ENCODE data around the gene HDHD3. TPM values are rescaled to one million over a fixed set of nuclear protein-coding genes. Genes with fewer than 3 reads are reported as not detected.

The HDHD3 gene
- total RNA-seq, 1 donor from 2014 or later = 9.8 TPM

- H3K4me3 ChIP-seq = peak within 1 kb of the TSS; percentile 67
- peak within 1 kb of the TSS; percentile 77 for H3K4me2 ChIP-seq
- TF ChIP-seq EZH2phosphoT487 (IDR thresholded peaks at IDR 0.05) (peak; percentile 44), EZH2 (IDR thresholded peaks at IDR 0.05) (peak; percentile 67)
- TF ChIP-seq, protein P1, sequence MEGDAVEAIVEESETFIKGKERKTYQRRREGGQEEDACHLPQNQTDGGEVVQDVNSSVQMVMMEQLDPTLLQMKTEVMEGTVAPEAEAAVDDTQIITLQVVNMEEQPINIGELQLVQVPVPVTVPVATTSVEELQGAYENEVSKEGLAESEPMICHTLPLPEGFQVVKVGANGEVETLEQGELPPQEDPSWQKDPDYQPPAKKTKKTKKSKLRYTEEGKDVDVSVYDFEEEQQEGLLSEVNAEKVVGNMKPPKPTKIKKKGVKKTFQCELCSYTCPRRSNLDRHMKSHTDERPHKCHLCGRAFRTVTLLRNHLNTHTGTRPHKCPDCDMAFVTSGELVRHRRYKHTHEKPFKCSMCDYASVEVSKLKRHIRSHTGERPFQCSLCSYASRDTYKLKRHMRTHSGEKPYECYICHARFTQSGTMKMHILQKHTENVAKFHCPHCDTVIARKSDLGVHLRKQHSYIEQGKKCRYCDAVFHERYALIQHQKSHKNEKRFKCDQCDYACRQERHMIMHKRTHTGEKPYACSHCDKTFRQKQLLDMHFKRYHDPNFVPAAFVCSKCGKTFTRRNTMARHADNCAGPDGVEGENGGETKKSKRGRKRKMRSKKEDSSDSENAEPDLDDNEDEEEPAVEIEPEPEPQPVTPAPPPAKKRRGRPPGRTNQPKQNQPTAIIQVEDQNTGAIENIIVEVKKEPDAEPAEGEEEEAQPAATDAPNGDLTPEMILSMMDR (IDR thresholded peaks at IDR 0.05) = no peak
- no peaks in the 10 kb centered on the region for H3K79me2 ChIP-seq (ENCODE audit: low read depth)
- H3K9ac ChIP-seq = no peak within 1 kb of the TSS
- H3K36me3 ChIP-seq = no peaks in the 10 kb centered on the region
- Mint-ChIP-seq H3K27ac (peak within 1 kb of the TSS; percentile 46), H3K36me3 (no peaks in the 10 kb centered on the region), H3K27me3 (ENCODE audit: insufficient read depth, low read depth) (peaks cover 9% of the 10 kb centered on the region), H3K9me3 (no peaks in the 10 kb centered on the region), H3K4me3 (peak within 1 kb of the TSS; percentile 82), H3K4me1 (peaks cover 13% of the 10 kb centered on the region)
- DNase-seq (ENCODE audit: low spot score) = peak; percentile 93
- H3K27ac ChIP-seq = no peak within 1 kb of the TSS
- peaks cover 10% of the 10 kb centered on the region for H3K27me3 ChIP-seq
- no peaks in the 10 kb centered on the region for H3K9me3 ChIP-seq (ENCODE audit: low read depth)
- no peaks in the 10 kb centered on the region for H4K20me1 ChIP-seq (ENCODE audit: low read depth)
- H2AFZ ChIP-seq (replicated peaks) = peak within 1 kb of the TSS; percentile 92
- no peaks in the 10 kb centered on the region for H3F3A ChIP-seq (ENCODE audit: low read depth)
- H3K4me1 ChIP-seq = peaks cover 14% of the 10 kb centered on the region
These were observed 36.6 kb downstream of the HDHD3 start, which contains the start of gene WDR31 for GRCh38 chr9:113340011-113340699. Gene WDR31, minus strand, starts transcription at chr9:113340275. Its CDS starts 8,253 bp downstream, at chr9:113332022.

DNA sequence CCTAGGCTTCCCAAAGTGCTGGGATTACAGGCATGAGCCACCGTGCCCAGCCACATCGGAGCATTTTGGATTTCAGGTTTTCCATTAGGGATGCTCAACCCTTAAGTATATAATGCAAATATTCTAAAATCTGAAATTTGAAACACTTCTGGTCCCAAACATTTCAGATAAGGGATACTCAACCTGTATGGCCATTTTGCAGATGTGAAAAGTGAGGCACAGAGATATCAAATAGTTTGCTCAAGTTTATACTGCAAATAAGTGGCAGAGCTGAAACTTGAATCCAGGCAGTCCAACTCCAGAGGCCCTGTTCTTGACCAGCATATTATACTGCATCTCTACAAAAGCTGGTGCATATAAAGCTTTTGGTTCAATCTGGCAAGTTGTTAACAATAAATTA lies 39.1 kb downstream of the HDHD3 start:
- no peak overlapping the region for H3K9ac ChIP-seq
- Mint-ChIP-seq H3K9me3 (no peaks in the 10 kb centered on the region), H3K27ac (no peak overlapping the region), H3K36me3 (no peaks in the 10 kb centered on the region), H3K27me3 (ENCODE audit: insufficient read depth, low read depth) (peaks cover 10% of the 10 kb centered on the region), H3K4me3 (peak overlapping the region; percentile 70), H3K4me1 (peaks cover 10% of the 10 kb centered on the region)
- H3K36me3 ChIP-seq = no peaks in the 10 kb centered on the region
- TF ChIP-seq, protein P1 (IDR thresholded peaks at IDR 0.05) = no peak
- TF ChIP-seq EZH2phosphoT487 (IDR thresholded peaks at IDR 0.05) (no peak), EZH2 (IDR thresholded peaks at IDR 0.05) (no peak)
- H3K27ac ChIP-seq = no peak overlapping the region
- no peaks in the 10 kb centered on the region for H4K20me1 ChIP-seq (ENCODE audit: low read depth)
- H3K27me3 ChIP-seq = peaks cover 7% of the 10 kb centered on the region
- H3F3A ChIP-seq (ENCODE audit: low read depth) = no peaks in the 10 kb centered on the region
- peaks cover 14% of the 10 kb centered on the region for H3K4me1 ChIP-seq
- H3K4me3 ChIP-seq = no peak overlapping the region
- DNase-seq (ENCODE audit: low spot score) = no peak
- H3K4me2 ChIP-seq = no peak overlapping the region
- H3K9me3 ChIP-seq (ENCODE audit: low read depth) = no peaks in the 10 kb centered on the region
- no peaks in the 10 kb centered on the region for H3K79me2 ChIP-seq (ENCODE audit: low read depth)
- H2AFZ ChIP-seq (replicated peaks) = no peak overlapping the region

- H3K79me2 ChIP-seq (ENCODE audit: low read depth) = no peaks in the 10 kb centered on the region
- H3K4me2 ChIP-seq = no peak overlapping the region
- H3K9ac ChIP-seq = no peak overlapping the region
- peaks cover 14% of the 10 kb centered on the region for H3K4me1 ChIP-seq
- no peaks in the 10 kb centered on the region for H3K36me3 ChIP-seq
- Mint-ChIP-seq H3K36me3 (no peaks in the 10 kb centered on the region), H3K4me1 (no peaks in the 10 kb centered on the region), H3K27ac (no peak overlapping the region), H3K4me3 (no peak overlapping the region), H3K9me3 (no peaks in the 10 kb centered on the region), H3K27me3 (ENCODE audit: insufficient read depth, low read depth) (peaks cover 2% of the 10 kb centered on the region)
- TF ChIP-seq EZH2 (IDR thresholded peaks at IDR 0.05) (no peak), EZH2phosphoT487 (IDR thresholded peaks at IDR 0.05) (no peak)
- TF ChIP-seq, protein P1 (IDR thresholded peaks at IDR 0.05) = no peak
- H2AFZ ChIP-seq (replicated peaks) = no peak overlapping the region
- no peaks in the 10 kb centered on the region for H3K27me3 ChIP-seq
- H3K27ac ChIP-seq = no peak overlapping the region
- H3F3A ChIP-seq (ENCODE audit: low read depth) = no peaks in the 10 kb centered on the region
- H4K20me1 ChIP-seq (ENCODE audit: low read depth) = no peaks in the 10 kb centered on the region
- no peaks in the 10 kb centered on the region for H3K9me3 ChIP-seq (ENCODE audit: low read depth)
- DNase-seq (ENCODE audit: low spot score) = no peak
- no peak overlapping the region for H3K4me3 ChIP-seq
These were observed 45.0 kb downstream of the HDHD3 start for GRCh38 chr9:113331780-113332179.
